Esophagus squamous epithelium (tissue), 5 donors: ENCODE measurements around the gene RAB6B. TPM values are rescaled to one million over a fixed set of nuclear protein-coding genes. Genes with fewer than 3 reads are reported as not detected.

Source experiments
- DNase-seq: peaks from one replicate; lab custom pipeline; 2025; lab: John Stamatoyannopoulos, UW
- H3K27ac ChIP-seq, 4 donors: fragments of 200-600 bp; sonication (generic); one replicate each; pipeline ENCODE4 v1.5.1; 2016 to 2019; ENCODE audit warnings: mild to moderate bottlenecking in 1 of 4
- H3K27me3 ChIP-seq, 4 donors: fragments of 200-600 bp; sonication (generic); 1 replicate in 3 of 4; 2 replicates in 1 of 4; pipeline versions ENCODE4 v1.5.1 to v1.6.0; 2017 to 2021; ENCODE audit warnings: antibody characterized with exemption in 1 of 4
- H3K36me3 ChIP-seq, 3 donors: fragments of 200-600 bp; sonication (generic); one replicate each; pipeline ENCODE4 v1.5.1; 2016 to 2019
- H3K4me1 ChIP-seq, 3 donors: fragments of 200-600 bp; sonication (generic); one replicate each; pipeline ENCODE4 v1.5.1; 2017 to 2019
- H3K4me3 ChIP-seq, 4 donors: fragments of 200-600 bp; sonication (generic); 1 replicate in 3 of 4; 2 replicates in 1 of 4; pipeline ENCODE4 v1.5.1; 2016 to 2019; ENCODE audit warnings: mild to moderate bottlenecking in 2 of 4, moderate library complexity in 1 of 4
- H3K9me3 ChIP-seq, 3 donors: fragments of 200-600 bp; sonication (generic); one replicate each; pipeline ENCODE4 v1.5.1; 2016 to 2019
- CTCF ChIP-seq, 6 experiments: fragments of 450-650 bp in 4 of 6; fragments of 200-600 bp in 2 of 6; sonication (generic) in 2 of 6; IDR thresholded peaks; one replicate each; pipeline ENCODE4 v1.5.1; 2016 to 2019; ENCODE audit warnings: antibody characterized with exemption in 6 of 6, mild to moderate bottlenecking in 4 of 6, moderate library complexity in 4 of 6
- POLR2A ChIP-seq, 4 donors: fragments of 450-650 bp; IDR thresholded peaks; one replicate each; pipeline ENCODE4 v1.6.1; 2017; ENCODE audit warnings: antibody characterized with exemption in 4 of 4, mild to moderate bottlenecking in 4 of 4, moderate library complexity in 3 of 4
- WGBS, 2 donors: methylation state at CpG; one replicate each; pipeline ENCODE4 v1.1.5; 2018; 5-methylcytosine and 5-hydroxymethylcytosine counted together
- intact Hi-C: fragments of 100-400 bp; cut with DNase I; formaldehyde crosslinking; loops from one replicate; pipeline ENCODE4 v1.15.0; 2022
- total RNA-seq, 4 donors: library from RNA; depleted of rRNA; stranded (reverse); fragments of >200 nt; gene quantifications; one replicate each; pipeline ENCODE4 v1.1.0, GENCODE V29; 2016
- donor health status: DM: yes; HTN: yes; CAD: no.

RAB6B gene
- total RNA-seq, 4 donors from 2014 or later = 0.09 to 1.7 (median 0.68) TPM

GRCh38 chr3:133894353-133895207 lies 1.1 kb downstream of the RAB6B start:
- Histone ChIP-seq H3K4me1 (peaks cover 12 to 26% (median 25%) of the 10 kb centered on the region in 3 donors), H3K36me3 (no peaks in the 10 kb centered on the region), H3K27ac (no peak overlapping the region), H3K9me3 (no peaks in the 10 kb centered on the region), H3K4me3 (peak overlapping the region; percentile 45 to 82 (median 64)), H3K27me3 (peaks cover 0 to 40% (median 0%) of the 10 kb centered on the region in 4 donors)
- TF ChIP-seq CTCF (IDR thresholded peaks at IDR 0.05) (no peak), POLR2A (IDR thresholded peaks at IDR 0.05) (no peak)
- WGBS, 2 donors = 7% methylated on average over 10 to 26 of the region's 52 CpGs
- intact Hi-C loops = no loop called here
- no peak for DNase-seq

- H3K4me1 ChIP-seq = peaks cover 12 to 26% (median 25%) of the 10 kb centered on the region in 3 donors
- no peak for DNase-seq
- no peaks in the 10 kb centered on the region for H3K36me3 ChIP-seq
- WGBS, 2 donors = 61 to 71% methylated on average over 3 to 4 of the region's 6 CpGs
- peaks cover 0 to 40% (median 0%) of the 10 kb centered on the region in 4 donors for H3K27me3 ChIP-seq
- H3K4me3 ChIP-seq = no peak overlapping the region
- TF ChIP-seq CTCF (IDR thresholded peaks at IDR 0.05) (no peak), POLR2A (IDR thresholded peaks at IDR 0.05) (no peak)
- H3K9me3 ChIP-seq = no peaks in the 10 kb centered on the region
- intact Hi-C loops = no loop called here
- no peak overlapping the region for H3K27ac ChIP-seq
These were observed 1.9 kb downstream of the RAB6B start for GRCh38 chr3:133893683-133894352.

GRCh38 chr3:133892541-133893231 lies 3.0 kb downstream of the RAB6B start:
- Histone ChIP-seq H3K27me3 (peaks cover 0 to 38% (median 0%) of the 10 kb centered on the region in 4 donors), H3K4me3 (no peak overlapping the region), H3K36me3 (no peaks in the 10 kb centered on the region), H3K27ac (no peak overlapping the region), H3K4me1 (peaks cover 12 to 26% (median 25%) of the 10 kb centered on the region in 3 donors), H3K9me3 (no peaks in the 10 kb centered on the region)
- DNase-seq = no peak
- intact Hi-C loops = no loop called here
- no peak for TF ChIP-seq CTCF (IDR thresholded peaks at IDR 0.05)
- TF ChIP-seq POLR2A (IDR thresholded peaks at IDR 0.05) = no peak
- WGBS, 2 donors = 80 to 85% methylated on average over 2 to 4 of the region's 6 CpGs

- Histone ChIP-seq H3K27me3 (peaks cover 0 to 30% (median 0%) of the 10 kb centered on the region in 4 donors), H3K27ac (no peak overlapping the region), H3K4me1 (peaks cover 12 to 26% (median 25%) of the 10 kb centered on the region in 3 donors), H3K9me3 (no peaks in the 10 kb centered on the region), H3K4me3 (no peak overlapping the region), H3K36me3 (no peaks in the 10 kb centered on the region)
- DNase-seq = no peak
- intact Hi-C loops = no loop called here
- TF ChIP-seq POLR2A (IDR thresholded peaks at IDR 0.05) (no peak), CTCF (IDR thresholded peaks at IDR 0.05) (no peak)
- WGBS, 2 donors = 90 to 93% methylated on average over 10 to 11 of the region's 11 CpGs
These were observed 3.9 kb downstream of the RAB6B start for GRCh38 chr3:133891662-133892378.
